IMR-90 (cell line): ENCODE measurements around the gene SHROOM4.
A peak's percentile ranks its signal among the peaks of the same experiment; 100 is the strongest.

Experiments used
- MAZ ChIP-seq: IDR thresholded peaks from 2 replicates; pipeline ENCODE4 v1.6.1; 2012; ENCODE audit warnings: low read depth, mild to moderate bottlenecking, low read length, improper control_type of control experiment, moderate library complexity, borderline replicate concordance
- MXI1 ChIP-seq: IDR thresholded peaks from 2 replicates; pipeline ENCODE4 v1.6.1; 2012; ENCODE audit warnings: low read depth, mild to moderate bottlenecking, low read length, moderate library complexity, borderline replicate concordance
- POLR2A ChIP-seq: IDR thresholded peaks from 2 replicates; pipeline ENCODE4 v1.6.1; 2012; ENCODE audit warnings: mild to moderate bottlenecking, low read depth, low read length
- RAD21 ChIP-seq: IDR thresholded peaks from 2 replicates; pipeline ENCODE4 v1.6.1; 2012; ENCODE audit warnings: low read length, improper control_type of control experiment
- RCOR1 ChIP-seq: IDR thresholded peaks from 2 replicates; pipeline ENCODE4 v1.6.1; 2012; ENCODE audit warnings: mild to moderate bottlenecking, low read length, improper control_type of control experiment; ENCODE audit not compliant: insufficient replicate concordance
- TF ChIP-seq, protein P1 (sequence below): conservative IDR thresholded peaks from 2 replicates; pipeline ENCODE4 v1.5.1; 2012; ENCODE audit warnings: mild to moderate bottlenecking, low read depth, low read length, improper control_type of control experiment

DNA sequence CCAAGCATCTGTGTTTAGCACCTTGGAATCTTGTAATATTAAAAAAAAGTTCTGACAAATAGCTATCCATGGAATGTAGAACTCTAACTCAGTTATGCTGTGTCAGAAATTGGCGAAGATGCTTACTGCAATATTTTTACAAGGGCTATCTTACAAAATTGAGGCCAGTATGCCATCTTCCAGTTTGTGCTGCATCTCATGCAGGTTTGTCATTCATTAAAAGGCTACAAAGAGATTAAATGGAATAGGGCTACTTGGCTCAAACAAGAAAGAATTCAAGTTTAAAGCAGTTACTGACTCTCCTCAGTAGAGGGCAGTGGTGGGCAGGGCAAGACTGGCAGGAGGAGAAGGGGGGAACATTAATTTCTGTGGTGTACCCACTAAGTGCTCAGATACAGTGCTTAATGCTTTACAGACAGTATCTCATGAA, 66.5 kb downstream of the SHROOM4 start:
- TF ChIP-seq, protein P1, sequence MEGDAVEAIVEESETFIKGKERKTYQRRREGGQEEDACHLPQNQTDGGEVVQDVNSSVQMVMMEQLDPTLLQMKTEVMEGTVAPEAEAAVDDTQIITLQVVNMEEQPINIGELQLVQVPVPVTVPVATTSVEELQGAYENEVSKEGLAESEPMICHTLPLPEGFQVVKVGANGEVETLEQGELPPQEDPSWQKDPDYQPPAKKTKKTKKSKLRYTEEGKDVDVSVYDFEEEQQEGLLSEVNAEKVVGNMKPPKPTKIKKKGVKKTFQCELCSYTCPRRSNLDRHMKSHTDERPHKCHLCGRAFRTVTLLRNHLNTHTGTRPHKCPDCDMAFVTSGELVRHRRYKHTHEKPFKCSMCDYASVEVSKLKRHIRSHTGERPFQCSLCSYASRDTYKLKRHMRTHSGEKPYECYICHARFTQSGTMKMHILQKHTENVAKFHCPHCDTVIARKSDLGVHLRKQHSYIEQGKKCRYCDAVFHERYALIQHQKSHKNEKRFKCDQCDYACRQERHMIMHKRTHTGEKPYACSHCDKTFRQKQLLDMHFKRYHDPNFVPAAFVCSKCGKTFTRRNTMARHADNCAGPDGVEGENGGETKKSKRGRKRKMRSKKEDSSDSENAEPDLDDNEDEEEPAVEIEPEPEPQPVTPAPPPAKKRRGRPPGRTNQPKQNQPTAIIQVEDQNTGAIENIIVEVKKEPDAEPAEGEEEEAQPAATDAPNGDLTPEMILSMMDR = peak; percentile 64
- TF ChIP-seq RCOR1 (no peak), MAZ (no peak), POLR2A (no peak), MXI1 (no peak), RAD21 (peak; percentile 71)
